ENCODE measurements around the gene RAB11A.

DNA sequence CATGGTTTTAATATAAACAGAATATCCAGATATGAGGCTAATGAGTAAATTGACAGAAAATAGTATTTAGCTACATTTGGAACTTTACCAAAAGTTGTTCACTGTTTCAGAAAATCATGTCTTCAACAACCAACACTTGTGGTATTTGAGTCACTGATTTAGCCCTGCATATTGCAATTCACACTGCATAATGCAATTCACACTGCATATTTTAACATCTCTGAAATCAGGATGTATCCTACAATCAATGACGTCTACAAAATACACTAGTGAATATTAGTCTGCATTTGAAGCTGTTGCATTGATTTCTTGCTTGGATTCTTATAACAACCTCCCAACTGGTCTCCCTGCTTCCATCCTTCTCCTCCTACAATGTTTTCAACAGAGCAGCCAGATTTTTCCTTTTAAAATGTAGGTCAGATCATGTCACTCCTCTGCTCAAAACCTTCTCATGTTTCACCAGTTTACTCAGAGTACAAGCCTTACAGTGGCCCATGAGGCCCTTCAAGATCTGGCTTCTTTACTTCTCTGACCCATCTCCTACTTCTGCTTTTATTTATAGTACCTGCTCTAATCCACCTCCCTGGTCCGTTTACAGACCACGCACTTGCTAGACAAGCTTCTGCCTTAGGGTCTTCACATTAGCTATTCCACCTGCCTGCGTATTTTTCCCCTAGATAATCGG, 11.4 kb upstream of the RAB11A start:
- TF ChIP-seq, protein P1, sequence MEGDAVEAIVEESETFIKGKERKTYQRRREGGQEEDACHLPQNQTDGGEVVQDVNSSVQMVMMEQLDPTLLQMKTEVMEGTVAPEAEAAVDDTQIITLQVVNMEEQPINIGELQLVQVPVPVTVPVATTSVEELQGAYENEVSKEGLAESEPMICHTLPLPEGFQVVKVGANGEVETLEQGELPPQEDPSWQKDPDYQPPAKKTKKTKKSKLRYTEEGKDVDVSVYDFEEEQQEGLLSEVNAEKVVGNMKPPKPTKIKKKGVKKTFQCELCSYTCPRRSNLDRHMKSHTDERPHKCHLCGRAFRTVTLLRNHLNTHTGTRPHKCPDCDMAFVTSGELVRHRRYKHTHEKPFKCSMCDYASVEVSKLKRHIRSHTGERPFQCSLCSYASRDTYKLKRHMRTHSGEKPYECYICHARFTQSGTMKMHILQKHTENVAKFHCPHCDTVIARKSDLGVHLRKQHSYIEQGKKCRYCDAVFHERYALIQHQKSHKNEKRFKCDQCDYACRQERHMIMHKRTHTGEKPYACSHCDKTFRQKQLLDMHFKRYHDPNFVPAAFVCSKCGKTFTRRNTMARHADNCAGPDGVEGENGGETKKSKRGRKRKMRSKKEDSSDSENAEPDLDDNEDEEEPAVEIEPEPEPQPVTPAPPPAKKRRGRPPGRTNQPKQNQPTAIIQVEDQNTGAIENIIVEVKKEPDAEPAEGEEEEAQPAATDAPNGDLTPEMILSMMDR (IDR thresholded peaks at IDR 0.05; ENCODE audit: low read depth, low read length), result no peak
- TF ChIP-seq EZH2phosphoT487 (IDR thresholded peaks at IDR 0.05; ENCODE audit: low read depth), result no peak
